SH-SY5Y (cell line): ENCODE data around the gene FXYD7.

Experiments used
- GATA2 ChIP-seq: IDR thresholded peaks from 2 replicates; pipeline ENCODE4 v1.6.1; 2011; ENCODE audit warnings: mild to moderate bottlenecking, low read depth, low read length
- GATA3 ChIP-seq: IDR thresholded peaks from 2 replicates; pipeline ENCODE4 v1.6.1; 2011; ENCODE audit warnings: low read depth, mild to moderate bottlenecking, low read length, moderate library complexity

DNA sequence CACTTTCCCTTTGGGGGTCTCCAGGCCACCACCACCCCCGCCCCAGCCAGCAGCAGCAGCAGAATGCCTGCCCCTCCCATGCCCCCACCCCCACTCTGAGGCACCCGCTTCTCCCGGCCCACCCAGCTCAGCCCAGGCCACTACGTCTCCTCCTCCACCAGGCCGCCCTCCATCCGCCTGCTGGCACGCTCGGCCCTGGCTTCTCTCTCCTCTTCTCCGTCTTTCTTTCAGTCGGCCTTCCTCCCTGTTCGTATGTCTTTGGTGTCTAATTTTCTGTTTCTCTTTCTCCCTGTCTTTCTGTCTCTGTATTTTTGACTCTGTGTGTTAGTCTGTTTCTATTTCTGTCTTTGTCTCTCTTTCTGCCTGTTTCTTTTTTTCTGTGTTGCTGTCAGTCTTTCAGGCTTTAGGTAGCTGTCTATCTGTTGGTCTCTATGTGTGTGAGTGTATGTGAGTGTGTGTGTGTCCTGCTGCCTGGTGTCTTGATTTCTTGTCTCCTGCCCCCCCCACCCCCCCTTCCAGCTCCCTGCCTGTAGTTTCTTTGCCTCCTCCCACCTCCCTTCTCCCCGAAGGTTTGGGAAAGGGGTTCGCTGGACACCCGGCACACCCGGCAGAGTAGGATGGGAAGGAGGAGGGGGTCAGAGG lies 8.3 kb upstream of the FXYD7 start, which contains the start of gene LGI4:
- TF ChIP-seq GATA2, result no peak
- TF ChIP-seq GATA3, result no peak
